OCI-LY7 (cell line): ENCODE data around the gene MARF1. TPM values are rescaled to one million over a fixed set of nuclear protein-coding genes. Genes with fewer than 3 reads are reported as not detected.
"Not testable (repeated sequence)": the region's sequence is repeated elsewhere in the genome, so short reads cannot be mapped to it uniquely, and the experiment has no call there.

Experiments
- BruUV-seq: library from RNA; stranded (reverse); fragments of 400-500 nt; replicated peaks from 2 replicates; lab custom pipeline; 2021; lab: Mats Ljungman, UMichigan
- CTCF ChIA-PET: fragments of 300-600 bp; sonication (Branson Sonifier 250); formaldehyde crosslinking; loops from one replicate; lab custom pipeline; 2022; ENCODE audit warnings: antibody characterized with exemption; ENCODE audit not compliant: unreplicated experiment; lab: Charles Lee
- POLR2A ChIA-PET: fragments of 300-600 bp; sonication (Branson Sonifier 250); formaldehyde crosslinking; loops from one replicate; lab custom pipeline; 2022; ENCODE audit warnings: antibody characterized with exemption; lab: Charles Lee
- DNase-seq: peaks from one replicate; pipeline ENCODE4 v3.0.0-alpha.2; 2015; ENCODE audit warnings: low spot score
- H2AFZ ChIP-seq: fragments of 200-600 bp; sonication (generic), shearing (Covaris generic); 2 replicates; pipeline ENCODE4 v1.6.1; 2014; ENCODE audit warnings: mild to moderate bottlenecking, antibody characterized with exemption, low read length, moderate library complexity
- H3K27ac ChIP-seq: fragments of 200-600 bp; sonication (generic); 2 replicates; pipeline ENCODE4 v1.5.1; 2014; ENCODE audit warnings: mixed run types, low read depth, mild to moderate bottlenecking, moderate library complexity, low read length, inconsistent platforms; ENCODE audit not compliant: poor library complexity, severe bottlenecking
- H3K36me3 ChIP-seq: fragments of 200-600 bp; sonication (generic); 2 replicates; pipeline ENCODE4 v1.6.1; 2014; ENCODE audit warnings: mild to moderate bottlenecking, antibody characterized with exemption, low read length, moderate library complexity, mixed read lengths; ENCODE audit not compliant: insufficient read depth
- H3K4me1 ChIP-seq: fragments of 200-600 bp; sonication (generic); 2 replicates; pipeline ENCODE4 v1.5.1; 2014; ENCODE audit warnings: mild to moderate bottlenecking, low read length; ENCODE audit not compliant: insufficient read depth, poor library complexity, severe bottlenecking
- H3K4me2 ChIP-seq: fragments of 200-600 bp; sonication (generic); 2 replicates; pipeline ENCODE4 v1.6.1; 2014; ENCODE audit warnings: mild to moderate bottlenecking, low read length
- H3K4me3 ChIP-seq: fragments of 200-600 bp; sonication (generic); 2 replicates; pipeline ENCODE4 v1.5.1; 2014; ENCODE audit warnings: mild to moderate bottlenecking, low read depth, low read length; ENCODE audit not compliant: poor library complexity, severe bottlenecking
- H3K79me2 ChIP-seq: fragments of 200-600 bp; sonication (generic); 2 replicates; pipeline ENCODE4 v1.6.1; 2016; ENCODE audit warnings: low read depth, mild to moderate bottlenecking, low read length, moderate library complexity, mixed read lengths; ENCODE audit not compliant: insufficient read depth
- H3K9me2 ChIP-seq: fragments of 200-600 bp; sonication (generic); 2 replicates; pipeline ENCODE4 v1.6.1; 2016; ENCODE audit warnings: mild to moderate bottlenecking, low read length, mixed read lengths; ENCODE audit not compliant: insufficient read depth
- H3K9me3 ChIP-seq: fragments of 200-600 bp; sonication (generic); 2 replicates; pipeline ENCODE4 v1.6.1; 2014; ENCODE audit warnings: mild to moderate bottlenecking, mixed run types, low read length, mixed read lengths
- H4K20me1 ChIP-seq: fragments of 200-600 bp; sonication (generic); 2 replicates; pipeline ENCODE4 v1.6.1; 2014; ENCODE audit warnings: mild to moderate bottlenecking, antibody characterized with exemption, low read length, moderate library complexity, mixed read lengths; ENCODE audit not compliant: insufficient read depth
- EZH2phosphoT487 ChIP-seq: fragments of 200-600 bp; sonication (generic); IDR thresholded peaks from 2 replicates; pipeline ENCODE4 v1.6.1; 2018; ENCODE audit warnings: low read depth, borderline replicate concordance, mild to moderate bottlenecking, mixed run types, antibody characterized with exemption, low read length, moderate library complexity, mixed read lengths
- intact Hi-C: fragments of 100-400 bp; cut with micrococcal nuclease; formaldehyde crosslinking; loops from one replicate; pipeline ENCODE4 v1.10.0; 2022; ENCODE audit not compliant: unreplicated experiment
- total RNA-seq, 2 experiments: library from RNA; depleted of rRNA in 1 of 2; stranded (reverse); fragments of >200 nt in 1 of 2; shearing (Covaris generic) in 1 of 2; gene quantifications; 2 replicates each; pipeline ENCODE4 v1.2.3, GENCODE V29; 2014 to 2022
- TF ChIP-seq, protein P1 (sequence below): fragments of 200-600 bp; sonication (generic); conservative IDR thresholded peaks from 2 replicates; pipeline ENCODE4 v1.5.1; 2014; ENCODE audit warnings: mild to moderate bottlenecking, antibody characterized with exemption, low read length, moderate library complexity, mixed read lengths

MARF1 gene
- total RNA-seq, 2 experiments from 2014 or later = 20.6 to 71.1 TPM

DNA sequence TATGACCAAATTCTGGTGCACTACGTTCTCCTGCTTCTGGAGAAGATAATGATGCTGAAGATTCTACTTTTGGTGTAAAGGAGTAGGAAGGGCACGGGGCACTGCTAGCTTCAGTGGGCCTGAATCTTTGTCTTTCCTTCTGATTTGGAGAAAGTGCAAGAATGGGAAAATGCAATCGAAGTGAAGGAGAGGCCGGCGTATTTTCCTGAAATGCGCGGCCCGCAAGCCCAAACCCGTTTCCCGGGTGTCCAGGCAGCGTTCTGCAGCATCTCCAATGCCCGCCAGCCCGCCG, 6.7 kb upstream of the MARF1 start:
- Histone ChIP-seq H2AFZ (peak overlapping the region; percentile 79), H3K79me2 (peaks cover 46% of the 10 kb centered on the region)
- CTCF ChIA-PET = no interaction called here

DNA sequence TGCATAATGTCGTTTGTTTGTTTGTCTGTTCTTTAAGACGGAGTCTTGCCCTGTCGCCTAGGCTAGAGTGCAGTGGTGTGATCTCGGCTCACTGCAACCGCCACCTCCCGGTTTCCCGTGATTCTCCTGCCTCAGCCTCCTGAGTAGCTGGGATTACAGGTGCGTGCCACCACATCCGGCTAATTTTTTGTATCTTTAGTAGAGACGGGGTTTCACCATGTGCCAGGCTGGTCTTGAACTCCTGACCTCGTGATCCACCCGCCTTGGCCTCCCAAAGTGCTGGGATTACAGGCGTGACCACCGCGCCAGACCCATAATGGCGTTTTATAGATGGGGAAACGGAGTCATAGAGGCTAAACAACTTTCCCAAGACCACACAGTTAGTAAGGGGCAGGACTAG, 6.4 kb upstream of the MARF1 start:
- DNase-seq, BruUV-seq, H3K9me3 ChIP-seq, POLR2A ChIA-PET, H3K9me2 ChIP-seq, H4K20me1 ChIP-seq, CTCF ChIA-PET: not testable (repeated sequence)
- Histone ChIP-seq H3K36me3 (peaks cover 25% of the 10 kb centered on the region), H3K4me2 (peak overlapping the region; percentile 82), H2AFZ (peak overlapping the region; percentile 79), H3K4me1 (peaks cover 61% of the 10 kb centered on the region), H3K4me3 (peak overlapping the region; percentile 93), H3K27ac (peak overlapping the region; percentile 66), H3K79me2 (peaks cover 42% of the 10 kb centered on the region)
- intact Hi-C loops = loop anchor here (10.0 kb wide), 1 partner anchor 455 kb away; no protein-coding TSS in a partner anchor

More for the DNA sequence above, 6.7 kb upstream of the MARF1 start:
- DNase-seq = peak; percentile 30
- no peaks in the 10 kb centered on the region for H3K9me3 ChIP-seq
- intact Hi-C loops = loop anchor here (1.0 to 10.0 kb wide), 2 partner anchors 7 to 455 kb away; no protein-coding TSS in a partner anchor
- no TSS peak for BruUV-seq
- POLR2A ChIA-PET = interaction anchor here (1.4 kb wide), 1 partner anchor 10 kb away, joined by 3 read pairs; no protein-coding TSS in a partner anchor
- peak overlapping the region; percentile 66 for H3K27ac ChIP-seq
- no peak for TF ChIP-seq EZH2phosphoT487
- TF ChIP-seq, protein P1, sequence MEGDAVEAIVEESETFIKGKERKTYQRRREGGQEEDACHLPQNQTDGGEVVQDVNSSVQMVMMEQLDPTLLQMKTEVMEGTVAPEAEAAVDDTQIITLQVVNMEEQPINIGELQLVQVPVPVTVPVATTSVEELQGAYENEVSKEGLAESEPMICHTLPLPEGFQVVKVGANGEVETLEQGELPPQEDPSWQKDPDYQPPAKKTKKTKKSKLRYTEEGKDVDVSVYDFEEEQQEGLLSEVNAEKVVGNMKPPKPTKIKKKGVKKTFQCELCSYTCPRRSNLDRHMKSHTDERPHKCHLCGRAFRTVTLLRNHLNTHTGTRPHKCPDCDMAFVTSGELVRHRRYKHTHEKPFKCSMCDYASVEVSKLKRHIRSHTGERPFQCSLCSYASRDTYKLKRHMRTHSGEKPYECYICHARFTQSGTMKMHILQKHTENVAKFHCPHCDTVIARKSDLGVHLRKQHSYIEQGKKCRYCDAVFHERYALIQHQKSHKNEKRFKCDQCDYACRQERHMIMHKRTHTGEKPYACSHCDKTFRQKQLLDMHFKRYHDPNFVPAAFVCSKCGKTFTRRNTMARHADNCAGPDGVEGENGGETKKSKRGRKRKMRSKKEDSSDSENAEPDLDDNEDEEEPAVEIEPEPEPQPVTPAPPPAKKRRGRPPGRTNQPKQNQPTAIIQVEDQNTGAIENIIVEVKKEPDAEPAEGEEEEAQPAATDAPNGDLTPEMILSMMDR = no peak
- H3K36me3 ChIP-seq = peaks cover 27% of the 10 kb centered on the region
- peak overlapping the region; percentile 93 for H3K4me3 ChIP-seq
- H3K9me2 ChIP-seq = no peaks in the 10 kb centered on the region
- H3K4me2 ChIP-seq = peak overlapping the region; percentile 82
- peaks cover 57% of the 10 kb centered on the region for H3K4me1 ChIP-seq
- H4K20me1 ChIP-seq = 0 out of 2 replicates have a peak, but pooled peaks cover 5% of the 10 kb centered on the region

DNA sequence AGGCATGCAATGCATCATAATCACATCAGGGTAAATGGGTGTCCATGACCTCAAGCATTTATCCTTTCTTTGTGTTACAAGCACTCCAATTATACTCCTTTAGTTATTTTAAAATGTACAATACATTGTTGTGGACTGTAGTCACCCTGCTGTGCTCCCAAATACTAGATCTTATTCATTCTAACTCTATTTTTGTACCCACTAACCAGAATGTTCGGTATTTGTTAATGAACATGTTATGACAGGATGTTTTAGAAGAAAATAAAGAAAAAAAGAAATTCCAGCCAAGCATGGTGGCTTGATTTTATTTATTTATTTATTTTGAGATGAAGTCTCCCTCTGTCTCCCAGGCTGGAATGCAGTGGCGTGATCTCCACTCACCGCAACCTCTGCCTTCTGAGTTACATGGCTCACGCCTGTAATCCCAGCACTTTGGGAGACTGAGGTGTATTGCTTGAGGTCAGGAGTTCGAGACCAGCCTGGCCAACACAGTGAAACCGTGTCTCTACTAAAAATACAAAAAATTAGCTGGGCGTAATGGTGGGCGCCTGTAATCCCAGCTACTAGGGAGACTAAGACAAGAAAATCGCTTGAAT, 5.3 kb upstream of the MARF1 start:
- 0 out of 2 replicates have a peak, but pooled peaks cover 5% of the 10 kb centered on the region for H4K20me1 ChIP-seq
- H3K4me1 ChIP-seq = peaks cover 62% of the 10 kb centered on the region
- TF ChIP-seq, protein P1 = no peak
- no peak for TF ChIP-seq EZH2phosphoT487
- peaks cover 31% of the 10 kb centered on the region for H3K79me2 ChIP-seq
- CTCF ChIA-PET = no interaction called here
- DNase-seq = no peak
- BruUV-seq = no TSS peak
- H3K9me3 ChIP-seq = no peaks in the 10 kb centered on the region
- H3K4me3 ChIP-seq = no peak overlapping the region
- peaks cover 15% of the 10 kb centered on the region for H3K36me3 ChIP-seq
- no peak overlapping the region for H3K4me2 ChIP-seq
- no peak overlapping the region for H2AFZ ChIP-seq
- intact Hi-C loops = loop anchor here (10.0 kb wide), 1 partner anchor 457 kb away; no protein-coding TSS in a partner anchor
- H3K27ac ChIP-seq = no peak overlapping the region
- POLR2A ChIA-PET = interaction anchor here (1.1 kb wide), 1 partner anchor 12 kb away, joined by 3 read pairs; no protein-coding TSS in a partner anchor
- no peaks in the 10 kb centered on the region for H3K9me2 ChIP-seq
